PC-3 (cell line): Measurements from ENCODE around the gene ILF3. TPM values are rescaled to one million over a fixed set of nuclear protein-coding genes. Genes with fewer than 3 reads are reported as not detected.

Source experiments
- ATAC-seq: fragments of 200-7000 bp; cut with Tn5 transposase; 2 replicates; pipeline ENCODE4 v1.9.1; 2020; ENCODE audit warnings: mild to moderate bottlenecking, moderate library complexity
- BruUV-seq: library from RNA; stranded (reverse); fragments of 400-500 nt; replicated peaks from 2 replicates; lab custom pipeline; 2021; lab: Mats Ljungman, UMichigan
- CTCF ChIA-PET: fragments of 300-600 bp; sonication (Branson Sonifier 250); formaldehyde crosslinking; loops from one replicate; lab custom pipeline; 2022; ENCODE audit warnings: antibody characterized with exemption; lab: Charles Lee
- POLR2A ChIA-PET: fragments of 300-600 bp; sonication (Branson Sonifier 250); formaldehyde crosslinking; loops from one replicate; lab custom pipeline; 2022; ENCODE audit warnings: antibody characterized with exemption; ENCODE audit not compliant: unreplicated experiment; lab: Charles Lee
- DNase-seq: peaks from one replicate; pipeline ENCODE4 v3.0.0-alpha.2; 2015
- H2AFZ ChIP-seq: fragments of 300-600 bp; sonication (generic); 2 replicates; pipeline ENCODE4 v1.6.0; 2016; ENCODE audit warnings: antibody characterized with exemption, low read length
- H3F3A ChIP-seq: fragments of 300-600 bp; sonication (generic); one replicate; pipeline ENCODE4 v1.6.0; 2017; ENCODE audit warnings: antibody characterized with exemption, low read length, control low read depth, mild to moderate bottlenecking; ENCODE audit not compliant: unreplicated experiment
- H3K27ac ChIP-seq: fragments of 300-600 bp; sonication (generic); 2 replicates; pipeline ENCODE4 v1.5.1; 2016; ENCODE audit warnings: mild to moderate bottlenecking, low read length
- H3K27me3 ChIP-seq: fragments of 300-600 bp; sonication (generic); 2 replicates; pipeline ENCODE4 v1.6.1; 2016; ENCODE audit warnings: low read length, mixed read lengths
- H3K36me3 ChIP-seq: fragments of 300-600 bp; sonication (generic); 2 replicates; pipeline ENCODE4 v1.6.1; 2016; ENCODE audit warnings: low read depth, mixed run types, low read length, mixed read lengths
- H3K4me1 ChIP-seq: fragments of 300-600 bp; sonication (generic); 2 replicates; pipeline ENCODE4 v1.5.1; 2016; ENCODE audit warnings: low read length; ENCODE audit not compliant: insufficient read depth
- H3K4me2 ChIP-seq: fragments of 300-600 bp; sonication (generic); 2 replicates; pipeline ENCODE4 v1.6.0; 2016; ENCODE audit warnings: low read length
- H3K4me3 ChIP-seq: fragments of 300-600 bp; sonication (generic); 2 replicates; pipeline ENCODE4 v1.5.1; 2016; ENCODE audit warnings: mild to moderate bottlenecking, low read length, mixed read lengths
- H3K79me2 ChIP-seq: fragments of 300-600 bp; sonication (generic); 2 replicates; pipeline ENCODE4 v1.6.1; 2017; ENCODE audit warnings: low read length, mixed read lengths
- H3K9ac ChIP-seq: fragments of 300-600 bp; sonication (generic); 2 replicates; pipeline ENCODE4 v1.6.0; 2016; ENCODE audit warnings: mild to moderate bottlenecking, low read length
- H3K9me2 ChIP-seq: fragments of 300-600 bp; sonication (generic); replicated peaks from 2 replicates; pipeline ENCODE4 v1.6.1; 2016; ENCODE audit warnings: mixed run types, low read length, mixed read lengths
- H3K9me3 ChIP-seq: fragments of 300-600 bp; sonication (generic); 2 replicates; pipeline ENCODE4 v1.6.1; 2016; ENCODE audit warnings: low read length, mixed read lengths
- H4K20me1 ChIP-seq: fragments of 300-600 bp; sonication (generic); 2 replicates; pipeline ENCODE4 v1.6.1; 2016; ENCODE audit warnings: low read length, mixed read lengths
- EZH2 ChIP-seq: fragments of 300-600 bp; sonication (generic); IDR thresholded peaks from one replicate; pipeline ENCODE4 v1.6.1; 2017; ENCODE audit warnings: antibody characterized with exemption, mild to moderate bottlenecking, low read length; ENCODE audit not compliant: unreplicated experiment
- EZH2phosphoT487 ChIP-seq: fragments of 300-600 bp; sonication (generic); IDR thresholded peaks from 2 replicates; pipeline ENCODE4 v1.6.1; 2018; ENCODE audit warnings: mild to moderate bottlenecking, antibody characterized with exemption, low read length, borderline replicate concordance
- intact Hi-C: fragments of 100-400 bp; cut with micrococcal nuclease; formaldehyde crosslinking; loops from 2 replicates; pipeline ENCODE4 v1.9.0; 2023
- total RNA-seq: library from RNA; depleted of rRNA; stranded (reverse); fragments of >200 nt; gene quantifications from 2 replicates; pipeline ENCODE4 v1.2.3, GENCODE V29; 2014
- TF ChIP-seq, protein P1 (sequence below): fragments of 300-600 bp; sonication (generic); conservative IDR thresholded peaks from 2 replicates; pipeline ENCODE4 v1.5.1; 2017; ENCODE audit warnings: antibody characterized with exemption, low read depth, mild to moderate bottlenecking, low read length

Gene ILF3
- total RNA-seq, 1 experiment from 2014 or later: 322 TPM

DNA sequence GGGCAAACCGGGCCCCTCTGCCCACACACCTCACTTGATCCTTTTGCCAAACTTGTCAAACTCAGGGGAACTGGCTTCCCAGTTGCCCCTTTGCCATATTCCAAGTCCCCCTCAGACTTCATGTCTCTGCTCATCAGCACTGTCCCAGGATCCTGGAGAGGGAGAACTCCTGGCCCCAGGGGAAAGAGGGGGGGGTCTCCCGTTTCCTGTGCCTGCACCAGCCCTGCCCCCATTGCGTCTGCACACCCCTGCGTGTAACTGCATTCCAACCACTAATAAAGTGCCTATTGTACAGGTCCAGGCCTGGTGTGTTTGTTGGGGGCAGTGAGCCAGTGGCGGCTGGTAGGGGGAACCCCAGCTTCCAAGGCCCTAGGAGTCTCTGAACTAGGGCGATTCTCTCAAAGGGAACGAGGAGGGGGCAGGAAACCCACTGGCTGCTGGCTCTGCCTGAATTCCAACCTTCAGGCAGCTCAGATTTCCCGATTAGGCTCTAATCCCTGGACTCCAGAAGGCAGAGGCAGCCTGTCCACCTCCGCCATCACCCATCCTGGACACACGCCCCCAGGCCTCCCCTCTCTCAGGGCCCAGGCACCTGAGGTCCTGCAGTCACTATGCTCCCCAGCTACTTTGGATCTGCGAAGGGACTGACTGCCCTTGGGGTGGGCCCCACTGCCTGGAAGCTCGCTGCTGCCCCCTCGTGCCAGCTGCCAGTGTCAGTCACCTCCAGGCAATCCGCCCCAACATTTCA lies 9.7 kb upstream of the ILF3 start:
- Histone ChIP-seq H3K4me3 (no peak overlapping the region), H2AFZ (no peak overlapping the region), H3K9ac (no peak overlapping the region), H3K4me2 (no peak overlapping the region), H3K36me3 (peaks cover 4% of the 10 kb centered on the region; the same call in 1 of the 2 replicates), H4K20me1 (no peaks in the 10 kb centered on the region), H3K4me1 (no peaks in the 10 kb centered on the region), H3K9me2 (no peaks in the 10 kb centered on the region), H3K27ac (no peak overlapping the region), H3K9me3 (no peaks in the 10 kb centered on the region), H3K79me2 (no peaks in the 10 kb centered on the region), H3K27me3 (no peaks in the 10 kb centered on the region), H3F3A (no peaks in the 10 kb centered on the region)
- intact Hi-C loops: loop anchor here (1.0 to 10.0 kb wide), 3 partner anchors 63 to 170 kb away; no protein-coding TSS in a partner anchor
- peak; percentile 83 for DNase-seq
- no peak for TF ChIP-seq EZH2phosphoT487
- TF ChIP-seq, protein P1, sequence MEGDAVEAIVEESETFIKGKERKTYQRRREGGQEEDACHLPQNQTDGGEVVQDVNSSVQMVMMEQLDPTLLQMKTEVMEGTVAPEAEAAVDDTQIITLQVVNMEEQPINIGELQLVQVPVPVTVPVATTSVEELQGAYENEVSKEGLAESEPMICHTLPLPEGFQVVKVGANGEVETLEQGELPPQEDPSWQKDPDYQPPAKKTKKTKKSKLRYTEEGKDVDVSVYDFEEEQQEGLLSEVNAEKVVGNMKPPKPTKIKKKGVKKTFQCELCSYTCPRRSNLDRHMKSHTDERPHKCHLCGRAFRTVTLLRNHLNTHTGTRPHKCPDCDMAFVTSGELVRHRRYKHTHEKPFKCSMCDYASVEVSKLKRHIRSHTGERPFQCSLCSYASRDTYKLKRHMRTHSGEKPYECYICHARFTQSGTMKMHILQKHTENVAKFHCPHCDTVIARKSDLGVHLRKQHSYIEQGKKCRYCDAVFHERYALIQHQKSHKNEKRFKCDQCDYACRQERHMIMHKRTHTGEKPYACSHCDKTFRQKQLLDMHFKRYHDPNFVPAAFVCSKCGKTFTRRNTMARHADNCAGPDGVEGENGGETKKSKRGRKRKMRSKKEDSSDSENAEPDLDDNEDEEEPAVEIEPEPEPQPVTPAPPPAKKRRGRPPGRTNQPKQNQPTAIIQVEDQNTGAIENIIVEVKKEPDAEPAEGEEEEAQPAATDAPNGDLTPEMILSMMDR: peak; percentile 92
- CTCF ChIA-PET: interaction anchor here (0.6 to 2.6 kb wide), 10 partner anchors 13 to 747 kb away, joined by 3 to 90 read pairs (median 5); partner anchors contain the start of gene SLC44A2
- POLR2A ChIA-PET: interaction anchor here (0.6 kb wide), 1 partner anchor 168 kb away, joined by 6 read pairs; no protein-coding TSS in a partner anchor
- peak; percentile 98 for ATAC-seq
- BruUV-seq: no TSS peak

DNA sequence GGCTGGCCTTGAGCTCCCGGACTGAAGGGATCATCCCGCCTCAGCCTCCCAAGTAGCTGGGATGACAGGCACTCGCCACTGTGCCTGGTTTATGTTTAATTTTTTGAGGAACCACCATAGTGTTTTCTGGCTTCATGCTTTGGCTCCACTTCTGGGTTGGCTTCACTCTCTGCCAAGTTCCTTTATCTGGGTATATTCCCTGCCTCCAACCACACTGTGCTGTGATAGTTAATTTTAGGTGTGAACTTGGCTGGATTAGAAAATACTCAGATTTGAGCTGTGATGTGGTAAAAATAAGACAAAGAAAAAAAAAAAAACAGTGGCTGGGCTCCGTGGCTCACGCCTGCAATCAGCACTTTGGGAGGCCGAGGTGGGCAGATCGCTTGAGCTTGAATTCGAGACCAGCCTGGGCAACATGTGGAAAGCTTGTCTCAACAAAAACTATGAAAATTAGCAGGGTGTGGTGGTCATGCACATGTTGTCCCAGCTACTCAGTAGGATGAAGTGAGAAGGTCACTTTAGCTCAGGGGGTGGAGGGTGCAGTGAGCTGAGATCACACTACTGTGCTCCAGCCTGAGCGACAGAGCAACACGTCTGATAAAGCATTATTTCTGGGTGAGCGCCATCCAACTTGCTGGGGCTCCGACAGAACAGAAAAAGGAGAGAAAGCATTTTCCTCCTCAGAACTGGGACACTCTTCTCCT lies 7.5 kb upstream of the ILF3 start:
- BruUV-seq: no TSS peak
- no peak for TF ChIP-seq EZH2
- TF ChIP-seq, protein P1: no peak
- TF ChIP-seq EZH2phosphoT487: no peak
- CTCF ChIA-PET: interaction anchor here (0.5 to 2.2 kb wide), 3 partner anchors 53 to 256 kb away, joined by 3 to 10 read pairs (median 4); no protein-coding TSS in a partner anchor
- no peaks in the 10 kb centered on the region for H3K9me3 ChIP-seq
- intact Hi-C loops: loop anchor here (10.0 kb wide), 1 partner anchor 172 kb away; no protein-coding TSS in a partner anchor
- H3K4me2 ChIP-seq: no peak overlapping the region
- DNase-seq: no peak
- no peak overlapping the region for H3K27ac ChIP-seq
- no peak overlapping the region for H3K4me3 ChIP-seq
- no peaks in the 10 kb centered on the region for H4K20me1 ChIP-seq
- H3F3A ChIP-seq: no peaks in the 10 kb centered on the region
- no peaks in the 10 kb centered on the region for H3K9me2 ChIP-seq
- no peaks in the 10 kb centered on the region; the same call in 1 of the 2 replicates for H3K36me3 ChIP-seq
- no peaks in the 10 kb centered on the region for H3K27me3 ChIP-seq
- H2AFZ ChIP-seq: no peak overlapping the region
- H3K4me1 ChIP-seq: no peaks in the 10 kb centered on the region
- no peak overlapping the region for H3K9ac ChIP-seq
- no peak for ATAC-seq
- no peaks in the 10 kb centered on the region for H3K79me2 ChIP-seq
- POLR2A ChIA-PET: no interaction called here
